ENCODE data around the gene RMI1. TPM values are rescaled to one million over a fixed set of nuclear protein-coding genes. Genes with fewer than 3 reads are reported as not detected.
A peak's percentile ranks its signal among the peaks of the same experiment; 100 is the strongest.

The RMI1 gene
- total RNA-seq, 1 donor, result 6.2 TPM

DNA sequence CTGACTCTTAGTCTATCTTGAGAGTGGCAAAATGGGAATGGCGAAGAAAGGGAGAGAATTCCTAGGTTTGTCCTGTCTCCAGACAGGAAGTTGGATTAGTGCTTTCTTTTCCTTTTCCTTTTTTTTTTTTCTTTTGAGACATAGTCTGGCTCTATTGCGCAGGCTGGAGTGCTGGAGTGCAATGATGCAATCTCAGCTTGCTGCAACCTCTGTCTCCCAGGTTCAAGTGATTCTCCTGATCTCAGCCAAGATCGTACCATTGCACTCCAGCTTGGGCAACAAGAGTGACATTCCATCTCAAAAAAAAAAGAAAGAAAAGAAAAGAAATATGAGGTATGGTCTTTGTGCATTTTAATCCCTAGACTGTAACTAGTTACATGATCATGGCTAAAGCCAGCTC, 46.8 kb upstream of the RMI1 start:
- no peak for DNase-seq (ENCODE audit: insufficient read length, low spot score, missing footprints)
- Histone ChIP-seq H3K4me3 (ENCODE audit: insufficient read depth, low read length) (no peak overlapping the region), H3K4me2 (ENCODE audit: insufficient read depth, low read length) (no peak overlapping the region), H4K20me1 (ENCODE audit: insufficient read depth, low read length) (no peaks in the 10 kb centered on the region), H3K9me3 (ENCODE audit: low read depth, low read length) (no peaks in the 10 kb centered on the region), H3K36me3 (ENCODE audit: insufficient read depth, low read length) (peaks cover 2% of the 10 kb centered on the region), H3K79me2 (ENCODE audit: insufficient read depth, low read length) (no peaks in the 10 kb centered on the region), H3K27ac (ENCODE audit: low read depth, low read length) (no peak overlapping the region), H3K4me1 (ENCODE audit: insufficient read depth, low read length) (peaks cover 29% of the 10 kb centered on the region), H3K27me3 (ENCODE audit: insufficient read depth, low read length) (no peaks in the 10 kb centered on the region), H2AFZ (ENCODE audit: low read length) (no peak overlapping the region)
- TF ChIP-seq CTCF (IDR thresholded peaks at IDR 0.05; ENCODE audit: extremely low read depth, low read depth, low read length), result no peak

DNA sequence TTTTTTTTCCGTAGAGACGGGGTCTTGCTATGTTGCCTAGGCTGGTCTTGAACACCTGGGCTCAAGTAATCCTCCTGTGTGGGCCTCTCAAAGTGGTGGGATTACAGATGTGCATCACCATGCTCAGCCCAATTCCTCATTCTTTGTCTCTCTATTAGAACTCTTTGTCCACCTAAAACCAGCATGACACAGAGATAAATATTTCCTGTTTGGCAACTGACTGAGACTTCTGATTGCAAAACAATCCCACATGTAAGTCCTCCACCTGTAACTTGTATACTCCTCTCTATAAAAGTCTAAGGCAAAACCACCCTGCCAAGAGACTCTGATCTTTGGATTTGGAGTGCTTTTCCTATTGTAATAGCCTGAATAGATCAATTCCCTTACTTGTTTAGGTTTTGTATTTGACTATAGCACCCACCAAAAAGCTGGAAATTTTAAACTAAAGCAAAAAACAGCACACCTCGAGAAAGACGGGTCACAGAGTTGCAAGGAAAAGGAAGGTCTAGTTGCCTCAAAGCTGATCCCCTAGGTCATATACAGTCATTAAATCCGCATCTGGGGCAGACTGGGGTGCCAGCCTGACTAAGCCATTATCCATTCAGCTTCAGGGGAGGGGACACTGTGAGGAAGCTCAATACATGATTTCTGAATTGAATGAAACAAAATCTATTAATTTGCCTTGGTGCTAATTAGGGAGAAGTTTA, 45.9 kb upstream of the RMI1 start:
- Histone ChIP-seq H3K9me3 (ENCODE audit: low read depth, low read length) (no peaks in the 10 kb centered on the region), H3K4me1 (ENCODE audit: insufficient read depth, low read length) (peaks cover 29% of the 10 kb centered on the region), H3K79me2 (ENCODE audit: insufficient read depth, low read length) (no peaks in the 10 kb centered on the region), H3K27me3 (ENCODE audit: insufficient read depth, low read length) (no peaks in the 10 kb centered on the region), H3K4me3 (ENCODE audit: insufficient read depth, low read length) (no peak overlapping the region), H2AFZ (ENCODE audit: low read length) (no peak overlapping the region), H3K36me3 (ENCODE audit: insufficient read depth, low read length) (peaks cover 8% of the 10 kb centered on the region), H3K27ac (ENCODE audit: low read depth, low read length) (no peak overlapping the region), H3K4me2 (ENCODE audit: insufficient read depth, low read length) (peak overlapping the region; percentile 64), H4K20me1 (ENCODE audit: insufficient read depth, low read length) (no peaks in the 10 kb centered on the region)
- no peak for TF ChIP-seq CTCF (IDR thresholded peaks at IDR 0.05; ENCODE audit: extremely low read depth, low read depth, low read length)
- DNase-seq (ENCODE audit: insufficient read length, low spot score, missing footprints), result no peak

- Histone ChIP-seq H4K20me1 (ENCODE audit: insufficient read depth, low read length) (no peaks in the 10 kb centered on the region), H3K4me3 (ENCODE audit: insufficient read depth, low read length) (no peak overlapping the region), H3K36me3 (ENCODE audit: insufficient read depth, low read length) (peaks cover 8% of the 10 kb centered on the region), H3K27me3 (ENCODE audit: insufficient read depth, low read length) (no peaks in the 10 kb centered on the region), H3K4me1 (ENCODE audit: insufficient read depth, low read length) (peaks cover 29% of the 10 kb centered on the region), H3K4me2 (ENCODE audit: insufficient read depth, low read length) (peak overlapping the region; percentile 64), H3K79me2 (ENCODE audit: insufficient read depth, low read length) (no peaks in the 10 kb centered on the region), H3K9me3 (ENCODE audit: low read depth, low read length) (no peaks in the 10 kb centered on the region), H3K27ac (ENCODE audit: low read depth, low read length) (peak overlapping the region; percentile 43), H2AFZ (ENCODE audit: low read length) (peak overlapping the region; percentile 49)
- TF ChIP-seq CTCF (IDR thresholded peaks at IDR 0.05; ENCODE audit: extremely low read depth, low read depth, low read length), result no peak
- DNase-seq (ENCODE audit: insufficient read length, low spot score, missing footprints), result peak; percentile 73
These were observed 45.2 kb upstream of the RMI1 start for GRCh38 chr9:83935276-83935935.

- Histone ChIP-seq H3K9me3 (ENCODE audit: low read depth, low read length) (no peaks in the 10 kb centered on the region), H3K79me2 (ENCODE audit: insufficient read depth, low read length) (no peaks in the 10 kb centered on the region), H3K36me3 (ENCODE audit: insufficient read depth, low read length) (peaks cover 14% of the 10 kb centered on the region), H3K4me2 (ENCODE audit: insufficient read depth, low read length) (no peak overlapping the region), H3K4me1 (ENCODE audit: insufficient read depth, low read length) (peaks cover 29% of the 10 kb centered on the region), H3K27me3 (ENCODE audit: insufficient read depth, low read length) (no peaks in the 10 kb centered on the region), H4K20me1 (ENCODE audit: insufficient read depth, low read length) (no peaks in the 10 kb centered on the region), H3K4me3 (ENCODE audit: insufficient read depth, low read length) (no peak overlapping the region), H3K27ac (ENCODE audit: low read depth, low read length) (no peak overlapping the region), H2AFZ (ENCODE audit: low read length) (no peak overlapping the region)
- TF ChIP-seq CTCF (IDR thresholded peaks at IDR 0.05; ENCODE audit: extremely low read depth, low read depth, low read length), result no peak
- no peak for DNase-seq (ENCODE audit: insufficient read length, low spot score, missing footprints)
These were observed 44.1 kb upstream of the RMI1 start for GRCh38 chr9:83936523-83936922.
